ENCODE data around the gene MYH14. TPM values are rescaled to one million over a fixed set of nuclear protein-coding genes. Genes with fewer than 3 reads are reported as not detected.

Gene MYH14
- not detected for total RNA-seq

DNA sequence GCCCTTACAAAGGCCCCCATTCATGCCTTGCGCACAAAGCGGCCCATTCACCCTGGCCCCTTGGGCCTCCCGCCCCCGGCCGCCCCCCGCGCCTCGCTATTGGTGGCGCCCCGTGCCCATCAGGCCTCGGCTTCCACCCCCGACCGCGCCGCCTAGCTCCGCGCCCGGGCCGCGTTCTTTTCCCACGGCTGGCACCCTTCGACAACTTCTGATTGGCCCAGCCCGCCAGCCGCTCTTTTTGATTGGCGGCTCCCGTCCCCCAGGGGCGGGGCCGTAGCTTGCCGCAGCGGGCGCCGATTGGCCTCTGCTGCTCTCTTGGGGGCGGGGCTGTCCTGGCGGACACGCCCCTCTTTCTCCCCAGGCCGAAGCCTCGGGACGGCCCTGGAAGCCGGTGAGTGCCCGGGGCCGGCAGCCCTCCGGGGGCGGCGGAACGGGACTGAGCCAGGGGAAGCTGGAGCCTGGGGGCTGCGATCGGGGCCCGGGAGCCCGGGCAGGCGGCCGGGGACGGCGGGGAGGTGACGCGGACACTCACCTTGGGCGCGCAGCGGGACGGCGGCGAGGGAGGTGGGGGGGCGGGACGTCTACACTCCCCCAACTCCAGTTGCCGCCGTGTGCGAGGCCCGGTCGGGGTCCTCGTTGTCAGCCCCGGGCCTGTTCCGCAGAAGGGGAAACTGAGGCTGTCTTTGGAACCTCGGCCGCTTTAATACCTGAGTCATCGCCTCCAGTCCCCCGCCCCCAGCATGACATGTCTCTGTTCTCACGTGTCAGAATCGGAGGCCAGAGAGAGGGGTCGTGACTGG is at the start of gene MYH14:
MYH14 (plus strand) TSS at position 342 of the 800 bp plus-strand sequence. CDS start 6,744 bp downstream, outside the sequence.
- Mint-ChIP-seq H3K36me3 (ENCODE audit: low read depth) (no peaks in the 10 kb centered on the region), H3K27ac (no peak within 1 kb of the TSS), H3K4me3 (no peak within 1 kb of the TSS), H3K4me1 (ENCODE audit: low read depth) (peaks cover 2% of the 10 kb centered on the region), H3K9me3 (no peaks in the 10 kb centered on the region), H3K27me3 (peaks cover 33% of the 10 kb centered on the region)
- intact Hi-C loops (cut with micrococcal nuclease), result no loop called here
- ChIA-PET CTCF (no interaction called here), POLR2A (no interaction called here)
- ATAC-seq, result no peak
- peak; percentile 12 for DNase-seq
- TF ChIP-seq, protein P1, sequence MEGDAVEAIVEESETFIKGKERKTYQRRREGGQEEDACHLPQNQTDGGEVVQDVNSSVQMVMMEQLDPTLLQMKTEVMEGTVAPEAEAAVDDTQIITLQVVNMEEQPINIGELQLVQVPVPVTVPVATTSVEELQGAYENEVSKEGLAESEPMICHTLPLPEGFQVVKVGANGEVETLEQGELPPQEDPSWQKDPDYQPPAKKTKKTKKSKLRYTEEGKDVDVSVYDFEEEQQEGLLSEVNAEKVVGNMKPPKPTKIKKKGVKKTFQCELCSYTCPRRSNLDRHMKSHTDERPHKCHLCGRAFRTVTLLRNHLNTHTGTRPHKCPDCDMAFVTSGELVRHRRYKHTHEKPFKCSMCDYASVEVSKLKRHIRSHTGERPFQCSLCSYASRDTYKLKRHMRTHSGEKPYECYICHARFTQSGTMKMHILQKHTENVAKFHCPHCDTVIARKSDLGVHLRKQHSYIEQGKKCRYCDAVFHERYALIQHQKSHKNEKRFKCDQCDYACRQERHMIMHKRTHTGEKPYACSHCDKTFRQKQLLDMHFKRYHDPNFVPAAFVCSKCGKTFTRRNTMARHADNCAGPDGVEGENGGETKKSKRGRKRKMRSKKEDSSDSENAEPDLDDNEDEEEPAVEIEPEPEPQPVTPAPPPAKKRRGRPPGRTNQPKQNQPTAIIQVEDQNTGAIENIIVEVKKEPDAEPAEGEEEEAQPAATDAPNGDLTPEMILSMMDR (IDR thresholded peaks at IDR 0.05), result no peak

DNA sequence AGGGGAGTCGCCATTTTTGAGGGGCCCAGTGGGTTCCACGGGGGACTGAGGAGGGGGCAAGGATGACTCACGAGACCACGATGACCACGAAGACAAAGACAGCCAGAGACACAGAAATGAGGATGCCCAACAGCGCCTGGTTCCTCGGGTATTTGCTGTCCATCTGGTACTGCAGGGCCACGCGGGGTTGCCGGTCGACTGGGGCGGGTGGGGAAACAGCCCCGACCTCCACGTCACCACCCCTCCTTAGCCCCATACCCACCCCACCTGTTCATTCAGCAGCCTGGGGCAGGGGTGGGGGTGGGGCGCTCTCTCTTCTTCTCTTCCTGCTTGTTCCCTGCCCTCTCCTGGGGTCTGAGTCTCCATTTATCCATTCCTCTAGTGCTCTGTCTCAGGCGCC is 48.9 kb upstream of the MYH14 start:
- intact Hi-C loops (cut with micrococcal nuclease), result no loop called here

DNA sequence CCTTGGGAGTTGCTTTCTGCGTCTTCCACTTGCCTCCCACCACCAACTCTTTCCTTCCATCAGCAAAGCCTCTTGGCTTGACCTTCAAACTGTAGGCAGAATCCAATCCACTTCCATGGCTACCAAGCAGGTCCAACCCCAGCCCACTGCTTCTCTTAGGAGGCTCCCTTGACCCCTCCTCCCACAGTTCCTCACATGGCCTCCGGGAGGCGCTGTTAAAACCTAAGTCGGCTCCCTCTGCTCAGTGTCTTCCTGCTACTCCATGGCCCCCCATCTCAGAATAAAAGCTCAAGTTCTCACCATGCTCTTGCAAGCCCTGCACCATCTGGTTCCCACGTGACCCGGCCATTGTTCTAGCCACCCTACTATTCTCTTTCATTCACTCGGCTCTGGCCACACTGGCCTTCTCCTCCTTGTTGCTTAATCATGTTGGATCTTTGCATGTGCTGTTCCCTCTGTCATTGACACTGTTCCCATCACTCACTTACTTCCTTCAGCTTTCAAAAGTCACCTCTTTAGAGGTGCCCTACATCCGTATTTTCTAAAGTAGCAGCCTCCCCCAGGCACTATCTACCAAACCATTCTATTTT is 47.8 kb upstream of the MYH14 start:
- peaks cover 15% of the 10 kb centered on the region for H3K27me3 Mint-ChIP-seq
- ChIA-PET POLR2A (no interaction called here), CTCF (interaction anchor here (0.6 to 0.7 kb wide), 2 partner anchors 17 to 20 kb away, joined by 3 read pairs; no protein-coding TSS in a partner anchor)
- no peak overlapping the region for H3K27ac Mint-ChIP-seq
- intact Hi-C loops (cut with micrococcal nuclease), result no loop called here
- DNase-seq (no peak), ATAC-seq (no peak)
- TF ChIP-seq, protein P1 (IDR thresholded peaks at IDR 0.05), result peak; percentile 32
- peaks cover 9% of the 10 kb centered on the region for H3K9me3 Mint-ChIP-seq
- H3K4me1 Mint-ChIP-seq (ENCODE audit: low read depth), result no peaks in the 10 kb centered on the region
- no peak overlapping the region for H3K4me3 Mint-ChIP-seq
- H3K36me3 Mint-ChIP-seq (ENCODE audit: low read depth), result no peaks in the 10 kb centered on the region

More for the DNA sequence above, 48.9 kb upstream of the MYH14 start:
- POLR2A ChIA-PET, result no interaction called here
- Mint-ChIP-seq H3K4me3 (no peak overlapping the region), H3K4me1 (ENCODE audit: low read depth) (no peaks in the 10 kb centered on the region), H3K36me3 (ENCODE audit: low read depth) (no peaks in the 10 kb centered on the region), H3K9me3 (peaks cover 9% of the 10 kb centered on the region), H3K27ac (no peak overlapping the region), H3K27me3 (peaks cover 22% of the 10 kb centered on the region)
- DNase-seq (no peak), ATAC-seq (no peak)
- TF ChIP-seq, protein P1 (IDR thresholded peaks at IDR 0.05), result no peak
- CTCF ChIA-PET, result no interaction called here

- no peaks in the 10 kb centered on the region for H3K4me1 Mint-ChIP-seq (ENCODE audit: low read depth)
- intact Hi-C loops (cut with micrococcal nuclease), result no loop called here
- ChIA-PET CTCF (no interaction called here), POLR2A (no interaction called here)
- no peaks in the 10 kb centered on the region for H3K36me3 Mint-ChIP-seq (ENCODE audit: low read depth)
- DNase-seq (no peak), ATAC-seq (no peak)
- no peak overlapping the region for H3K27ac Mint-ChIP-seq
- TF ChIP-seq, protein P1 (IDR thresholded peaks at IDR 0.05), result no peak
- H3K9me3 Mint-ChIP-seq, result peaks cover 9% of the 10 kb centered on the region
- H3K27me3 Mint-ChIP-seq, result peaks cover 18% of the 10 kb centered on the region
- H3K4me3 Mint-ChIP-seq, result no peak overlapping the region
Observed at GRCh38 chr19:50158577-50158976, 44.8 kb upstream of the MYH14 start.

DNA sequence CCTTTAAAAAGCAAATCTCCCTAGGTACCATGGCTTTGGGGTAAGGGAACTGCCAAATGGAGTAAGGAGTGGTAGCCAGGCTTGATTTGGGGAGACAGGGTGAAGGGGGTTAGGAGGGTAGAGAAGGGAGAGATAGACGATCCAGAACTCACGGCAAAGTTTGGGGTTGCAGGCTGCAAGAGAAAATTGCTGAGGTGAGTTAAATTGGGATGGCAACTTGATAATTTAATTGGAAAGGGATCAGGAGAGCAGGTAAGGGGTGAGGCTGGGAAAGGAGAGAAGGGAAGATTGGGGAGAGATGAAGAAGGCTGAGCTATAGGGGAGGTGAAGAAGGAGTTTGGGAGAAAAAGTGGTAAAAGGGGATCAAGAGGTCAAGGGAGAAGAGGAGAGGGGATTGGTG is 44.3 kb upstream of the MYH14 start:
- Mint-ChIP-seq H3K27ac (no peak overlapping the region), H3K4me1 (ENCODE audit: low read depth) (no peaks in the 10 kb centered on the region), H3K27me3 (peaks cover 18% of the 10 kb centered on the region), H3K9me3 (peaks cover 9% of the 10 kb centered on the region), H3K36me3 (ENCODE audit: low read depth) (no peaks in the 10 kb centered on the region), H3K4me3 (no peak overlapping the region)
- POLR2A ChIA-PET, result interaction anchor here (0.6 kb wide), 1 partner anchor 19 kb away, joined by 3 read pairs; no protein-coding TSS in a partner anchor
- TF ChIP-seq, protein P1 (IDR thresholded peaks at IDR 0.05), result no peak
- ATAC-seq, result no peak
- intact Hi-C loops (cut with micrococcal nuclease), result no loop called here
- no peak for DNase-seq
- CTCF ChIA-PET, result no interaction called here
